GM12878 (cell line): Measurements from ENCODE around the gene PAXX. TPM values are rescaled to one million over a fixed set of nuclear protein-coding genes. Genes with fewer than 3 reads are reported as not detected.

Experiments
- ATAC-seq: fragments of 200-7000 bp; cut with Tn5 transposase; 3 replicates; pipeline ENCODE4 v1.9.1; 2020; ENCODE audit warnings: mild to moderate bottlenecking, moderate library complexity
- BruUV-seq: library from RNA; stranded (reverse); fragments of 400-500 nt; replicated peaks from 2 replicates; lab custom pipeline; 2021; lab: Mats Ljungman, UMichigan
- CTCF ChIA-PET: fragments of 300-600 bp; sonication (Branson Sonifier 250); formaldehyde crosslinking; extraction: SDS; loops from one replicate; lab custom pipeline; 2021; ENCODE audit warnings: inconsistent platforms; lab: Yijun Ruan, JAX
- POLR2A ChIA-PET: fragments of 350-600 bp; formaldehyde crosslinking; extraction: SDS; loops from one replicate; lab custom pipeline; 2021; ENCODE audit warnings: inconsistent platforms; lab: Charles Lee
- RAD21 ChIA-PET: fragments of 300-600 bp; sonication (Branson Sonifier 250); formaldehyde crosslinking; loops from one replicate; lab custom pipeline; 2023; ENCODE audit warnings: antibody characterized with exemption; ENCODE audit not compliant: unreplicated experiment; lab: Charles Lee
- SMC1A ChIA-PET: fragments of 300-600 bp; sonication (Branson Sonifier 250); formaldehyde crosslinking; loops from one replicate; lab custom pipeline; 2023; ENCODE audit not compliant: unreplicated experiment, uncharacterized antibody; lab: Charles Lee
- DNase-seq: peaks from one replicate; pipeline ENCODE4 v3.0.0-alpha.2; 2011; ENCODE audit warnings: low read depth, low spot score
- FAIRE-seq: peaks from 3 replicates; lab custom pipeline; 2011; peaks lifted over from hg19 to GRCh38; lab: Jason Lieb, UNC
- H2AFZ ChIP-seq: 2 replicates; pipeline ENCODE4 v1.6.0; 2011; ENCODE audit warnings: low read depth, low read length, control low read depth; ENCODE audit not compliant: control insufficient read depth
- H3K27ac ChIP-seq: 2 replicates; pipeline ENCODE4 v1.5.1; 2011; ENCODE audit warnings: control low read depth; ENCODE audit not compliant: control insufficient read depth, insufficient read depth
- H3K27me3 ChIP-seq, 2 experiments: replicated peaks in 1 of 2; 2 replicates each; pipeline versions ENCODE4 v1.6.0 to v1.6.1; 2011; ENCODE audit warnings: low read length in 1 of 2; ENCODE audit not compliant: control insufficient read depth in 2 of 2, insufficient read depth in 2 of 2
- H3K36me3 ChIP-seq, 2 experiments: 2 replicates each; pipeline ENCODE4 v1.5.1; 2011; ENCODE audit warnings: low read length in 1 of 2; ENCODE audit not compliant: control insufficient read depth in 2 of 2, insufficient read depth in 2 of 2
- H3K4me1 ChIP-seq: 2 replicates; pipeline ENCODE4 v1.6.1; 2011; ENCODE audit warnings: mild to moderate bottlenecking, low read length, moderate library complexity, mixed read lengths; ENCODE audit not compliant: control insufficient read depth, insufficient read depth
- H3K4me2 ChIP-seq: 2 replicates; pipeline ENCODE4 v1.6.0; 2011; ENCODE audit warnings: control low read depth; ENCODE audit not compliant: control insufficient read depth, insufficient read depth
- H3K4me3 ChIP-seq: fragments of 200-600 bp; sonication (generic); 2 replicates; pipeline ENCODE4 v1.5.1; 2016
- H3K79me2 ChIP-seq: 2 replicates; pipeline ENCODE4 v1.6.0; 2011; ENCODE audit warnings: low read length; ENCODE audit not compliant: control insufficient read depth, insufficient read depth
- H3K9ac ChIP-seq: 2 replicates; pipeline ENCODE4 v1.8.0; 2011; ENCODE audit warnings: low read length, control low read depth, mixed read lengths; ENCODE audit not compliant: control insufficient read depth, insufficient read depth
- H3K9me3 ChIP-seq: replicated peaks from 3 replicates; pipeline ENCODE4 v1.5.1; 2011; ENCODE audit warnings: mild to moderate bottlenecking, low read length; ENCODE audit not compliant: control insufficient read depth, insufficient read depth
- H4K20me1 ChIP-seq: 2 replicates; pipeline ENCODE4 v1.6.0; 2011; ENCODE audit not compliant: control insufficient read depth, insufficient read depth
- CEBPB ChIP-seq, 2 experiments: fragments of 150-350 bp in 1 of 2; IDR thresholded peaks; 2 replicates each; pipeline ENCODE4 v1.6.1; 2012 to 2014; ENCODE audit warnings: low read depth in 2 of 2, low read length in 2 of 2, borderline replicate concordance in 1 of 2, inconsistent platforms in 1 of 2
- KDM1A ChIP-seq: fragments of 200-600 bp; sonication (generic); IDR thresholded peaks from 2 replicates; pipeline ENCODE4 v1.6.1; 2016; ENCODE audit warnings: borderline replicate concordance
- MEF2B ChIP-seq: fragments of 450-650 bp; IDR thresholded peaks from 2 replicates; pipeline ENCODE4 v1.6.1; 2018; ENCODE audit warnings: mild to moderate bottlenecking, moderate library complexity; ENCODE audit not compliant: partially characterized antibody, poor library complexity, severe bottlenecking
- MXI1 ChIP-seq: fragments of 150-350 bp; IDR thresholded peaks from 2 replicates; pipeline ENCODE4 v1.6.1; 2011; ENCODE audit warnings: low read depth, mild to moderate bottlenecking, inconsistent platforms, low read length, improper control_type of control experiment
- MYB ChIP-seq: fragments of 150-350 bp; IDR thresholded peaks from 2 replicates; pipeline ENCODE4 v1.6.1; 2014; ENCODE audit warnings: mild to moderate bottlenecking, low read depth, low read length, borderline replicate concordance
- SUPT20H ChIP-seq: IDR thresholded peaks from 2 replicates; pipeline ENCODE4 v1.6.1; 2011; ENCODE audit warnings: low read depth, mild to moderate bottlenecking, low read length, moderate library complexity, borderline replicate concordance; ENCODE audit not compliant: control insufficient read depth
- YY1 ChIP-seq: IDR thresholded peaks from 2 replicates; pipeline ENCODE4 v1.6.1; 2011; ENCODE audit warnings: low read depth, mild to moderate bottlenecking, low read length
- WGBS: methylation state at CpG from one replicate; pipeline ENCODE4 v1.1.6; 2016; ENCODE audit warnings: low lambda C conversion rate; ENCODE audit not compliant: insufficient replicate concordance, insufficient coverage; ENCODE audit errors: missing lambda C conversion rate; 5-methylcytosine and 5-hydroxymethylcytosine counted together
- in situ Hi-C: fragments of 300-500 bp; cut with MboI; formaldehyde crosslinking; loops from 9 replicates; pipeline ENCODE4 v1.14.3; 2018; ENCODE audit warnings: mixed read lengths
- intact Hi-C: fragments of 100-400 bp; cut with micrococcal nuclease; formaldehyde crosslinking; loops from one replicate; pipeline ENCODE4 v1.14.2; 2022; ENCODE audit not compliant: unreplicated experiment
- polyA plus RNA-seq, 11 experiments: library from polyadenylated mRNA; depleted of rRNA in 4 of 11; unstranded in 6 of 11; stranded (reverse) in 5 of 11; fragments of >200 nt; fragmentation: Nextera tagmentation in 4 of 11; fragmentation: Illumina TruSeq in 1 of 11; extraction: Ambion mirVana in 4 of 11; extraction: Trizol in 1 of 11; gene quantifications; 1 replicate in 1 of 11; 2 replicates in 10 of 11; pipeline versions ENCODE4 v1.2.1 to v1.2.3, GENCODE V29; 2011 to 2016; ENCODE audit warnings: inconsistent platforms in 2 of 11, missing spikeins in 2 of 11, low read depth in 1 of 11
- total RNA-seq, 4 experiments: library from RNA; depleted of rRNA in 3 of 4; stranded (reverse); fragments of >200 nt in 3 of 4; fragmentation: Illumina TruSeq in 1 of 4; extraction: Trizol in 1 of 4; gene quantifications; 2 replicates each; pipeline versions ENCODE4 v1.2.1 to v1.2.3, GENCODE V29; 2013 to 2021
- TF ChIP-seq, protein P1 (sequence below): fragments of 450-650 bp; IDR thresholded peaks from 2 replicates; pipeline ENCODE4 v1.6.1; 2018; ENCODE audit warnings: borderline replicate concordance, mild to moderate bottlenecking; ENCODE audit not compliant: partially characterized antibody
- TF ChIP-seq, protein P2 (sequence below): IDR thresholded peaks from 2 replicates; pipeline ENCODE4 v1.6.1; 2012; ENCODE audit warnings: low read depth, low read length, improper control_type of control experiment
- TF ChIP-seq, protein P3 (sequence below): IDR thresholded peaks from 2 replicates; pipeline ENCODE4 v1.6.1; 2012; ENCODE audit warnings: low read depth, low read length, improper control_type of control experiment
- TF ChIP-seq, protein P4 (sequence below): fragments of 450-650 bp; IDR thresholded peaks from 2 replicates; pipeline ENCODE4 v1.6.1; 2016; ENCODE audit warnings: mild to moderate bottlenecking

Gene PAXX
- total and polyA plus RNA-seq, 10 of the 15 experiments (the other 5 are each of a cell fraction or from before 2014, with no cell fraction given) = 0.18 to 60.6 (median 29.5) TPM

DNA sequence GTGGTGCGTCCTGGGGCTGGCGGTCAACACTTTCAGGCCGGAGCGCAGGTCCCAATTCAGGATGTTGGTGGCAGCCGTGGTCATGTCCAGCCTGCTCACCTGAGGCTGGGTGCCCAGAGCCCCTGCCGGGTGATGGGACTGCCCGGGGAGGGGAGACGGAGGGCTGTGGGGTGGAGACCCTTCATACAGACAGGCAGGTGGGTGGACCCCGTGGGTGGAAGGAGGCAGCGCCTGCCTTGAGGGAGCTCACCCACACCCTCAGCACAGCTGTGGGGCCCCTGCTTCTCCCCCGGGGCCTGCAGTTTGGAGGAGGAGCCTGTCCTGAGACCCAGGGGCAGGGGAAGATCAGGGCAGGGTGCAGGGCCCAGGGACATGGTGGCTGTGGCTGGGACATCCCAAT is 21.9 kb upstream of the PAXX start:
- H3K9me3 ChIP-seq = no peaks in the 10 kb centered on the region
- no peaks in the 10 kb centered on the region for H4K20me1 ChIP-seq
- H2AFZ ChIP-seq = no peak overlapping the region
- no peak for TF ChIP-seq MEF2B
- TF ChIP-seq, protein P1, sequence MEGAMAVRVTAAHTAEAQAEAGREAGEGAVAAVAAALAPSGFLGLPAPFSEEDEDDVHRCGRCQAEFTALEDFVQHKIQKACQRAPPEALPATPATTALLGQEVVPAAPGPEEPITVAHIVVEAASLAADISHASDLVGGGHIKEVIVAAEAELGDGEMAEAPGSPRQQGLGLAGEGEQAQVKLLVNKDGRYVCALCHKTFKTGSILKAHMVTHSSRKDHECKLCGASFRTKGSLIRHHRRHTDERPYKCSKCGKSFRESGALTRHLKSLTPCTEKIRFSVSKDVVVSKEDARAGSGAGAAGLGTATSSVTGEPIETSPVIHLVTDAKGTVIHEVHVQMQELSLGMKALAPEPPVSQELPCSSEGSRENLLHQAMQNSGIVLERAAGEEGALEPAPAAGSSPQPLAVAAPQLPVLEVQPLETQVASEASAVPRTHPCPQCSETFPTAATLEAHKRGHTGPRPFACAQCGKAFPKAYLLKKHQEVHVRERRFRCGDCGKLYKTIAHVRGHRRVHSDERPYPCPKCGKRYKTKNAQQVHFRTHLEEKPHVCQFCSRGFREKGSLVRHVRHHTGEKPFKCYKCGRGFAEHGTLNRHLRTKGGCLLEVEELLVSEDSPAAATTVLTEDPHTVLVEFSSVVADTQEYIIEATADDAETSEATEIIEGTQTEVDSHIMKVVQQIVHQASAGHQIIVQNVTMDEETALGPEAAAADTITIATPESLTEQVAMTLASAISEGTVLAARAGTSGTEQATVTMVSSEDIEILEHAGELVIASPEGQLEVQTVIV = no peak
- TF ChIP-seq, protein P2, sequence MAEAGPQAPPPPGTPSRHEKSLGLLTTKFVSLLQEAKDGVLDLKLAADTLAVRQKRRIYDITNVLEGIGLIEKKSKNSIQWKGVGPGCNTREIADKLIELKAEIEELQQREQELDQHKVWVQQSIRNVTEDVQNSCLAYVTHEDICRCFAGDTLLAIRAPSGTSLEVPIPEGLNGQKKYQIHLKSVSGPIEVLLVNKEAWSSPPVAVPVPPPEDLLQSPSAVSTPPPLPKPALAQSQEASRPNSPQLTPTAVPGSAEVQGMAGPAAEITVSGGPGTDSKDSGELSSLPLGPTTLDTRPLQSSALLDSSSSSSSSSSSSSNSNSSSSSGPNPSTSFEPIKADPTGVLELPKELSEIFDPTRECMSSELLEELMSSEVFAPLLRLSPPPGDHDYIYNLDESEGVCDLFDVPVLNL = no peak
- TF ChIP-seq, protein P3, sequence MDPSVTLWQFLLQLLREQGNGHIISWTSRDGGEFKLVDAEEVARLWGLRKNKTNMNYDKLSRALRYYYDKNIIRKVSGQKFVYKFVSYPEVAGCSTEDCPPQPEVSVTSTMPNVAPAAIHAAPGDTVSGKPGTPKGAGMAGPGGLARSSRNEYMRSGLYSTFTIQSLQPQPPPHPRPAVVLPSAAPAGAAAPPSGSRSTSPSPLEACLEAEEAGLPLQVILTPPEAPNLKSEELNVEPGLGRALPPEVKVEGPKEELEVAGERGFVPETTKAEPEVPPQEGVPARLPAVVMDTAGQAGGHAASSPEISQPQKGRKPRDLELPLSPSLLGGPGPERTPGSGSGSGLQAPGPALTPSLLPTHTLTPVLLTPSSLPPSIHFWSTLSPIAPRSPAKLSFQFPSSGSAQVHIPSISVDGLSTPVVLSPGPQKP = no peak
- no peak for TF ChIP-seq MYB
- TF ChIP-seq YY1 = no peak
- no peak for TF ChIP-seq SUPT20H
- TF ChIP-seq MXI1 = no peak
- TF ChIP-seq CEBPB (IDR thresholded peaks at IDR 0.05; ENCODE audit: borderline replicate concordance in 1 of 2, low read depth in 2 of 2, low read length in 2 of 2) = no peak
- no peak for TF ChIP-seq KDM1A
- TF ChIP-seq, protein P4, sequence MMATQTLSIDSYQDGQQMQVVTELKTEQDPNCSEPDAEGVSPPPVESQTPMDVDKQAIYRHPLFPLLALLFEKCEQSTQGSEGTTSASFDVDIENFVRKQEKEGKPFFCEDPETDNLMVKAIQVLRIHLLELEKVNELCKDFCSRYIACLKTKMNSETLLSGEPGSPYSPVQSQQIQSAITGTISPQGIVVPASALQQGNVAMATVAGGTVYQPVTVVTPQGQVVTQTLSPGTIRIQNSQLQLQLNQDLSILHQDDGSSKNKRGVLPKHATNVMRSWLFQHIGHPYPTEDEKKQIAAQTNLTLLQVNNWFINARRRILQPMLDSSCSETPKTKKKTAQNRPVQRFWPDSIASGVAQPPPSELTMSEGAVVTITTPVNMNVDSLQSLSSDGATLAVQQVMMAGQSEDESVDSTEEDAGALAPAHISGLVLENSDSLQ = no peak
- DNase-seq = no peak
- no peak overlapping the region for H3K27ac ChIP-seq
- H3K27me3 ChIP-seq = no peaks in the 10 kb centered on the region
- H3K36me3 ChIP-seq = no peaks in the 10 kb centered on the region
- H3K4me3 ChIP-seq = no peak overlapping the region
- CTCF ChIA-PET = interaction anchor here (0.8 to 2.0 kb wide), 2 partner anchors 23 to 59 kb away, joined by 3 to 5 read pairs; no protein-coding TSS in a partner anchor
- H3K4me1 ChIP-seq = peaks cover 7% of the 10 kb centered on the region
- SMC1A ChIA-PET = no interaction called here
- in situ Hi-C loops = no loop called here
- no peaks in the 10 kb centered on the region for H3K79me2 ChIP-seq
- FAIRE-seq = no peak
- 22% methylated on average over 11 of the region's 11 CpGs for WGBS
- no peak overlapping the region for H3K4me2 ChIP-seq
- H3K9ac ChIP-seq = no peak overlapping the region
- BruUV-seq = no TSS peak
- POLR2A ChIA-PET = no interaction called here
- intact Hi-C loops = no loop called here
- RAD21 ChIA-PET = no interaction called here
- ATAC-seq = no peak; the same call in 2 of the 3 replicates
